HL-60 (cell line): ENCODE measurements around the gene ARHGEF1.

Source experiments
- DNase-seq, 2 experiments: peaks; one replicate each; pipeline ENCODE4 v3.0.0-alpha.2; 2010 to 2020; ENCODE audit warnings: low read depth in 1 of 2, low spot score in 1 of 2
- H3K27ac ChIP-seq: fragments of 250-450 bp; sonication (Bioruptor Pico); replicated peaks from 2 replicates; pipeline ENCODE4 v1.5.1; 2020; ENCODE audit warnings: mild to moderate bottlenecking, moderate library complexity
- H3K27me3 ChIP-seq: fragments of 250-450 bp; sonication (Bioruptor Pico); 2 replicates; pipeline ENCODE4 v1.5.1; 2021; ENCODE audit warnings: mild to moderate bottlenecking, moderate library complexity; ENCODE audit not compliant: insufficient read depth, poor library complexity, severe bottlenecking
- H3K4me3 ChIP-seq: replicated peaks from 2 replicates; pipeline ENCODE4 v1.5.1; 2011; ENCODE audit warnings: mild to moderate bottlenecking, control low read depth, low read length; ENCODE audit not compliant: insufficient read depth
- GABPA ChIP-seq: IDR thresholded peaks from 2 replicates; pipeline ENCODE4 v1.6.1; 2012; ENCODE audit warnings: low read depth
- POLR2AphosphoS5 ChIP-seq: IDR thresholded peaks from 2 replicates; pipeline ENCODE4 v1.6.1; 2012; ENCODE audit warnings: low read depth
- SPI1 ChIP-seq: IDR thresholded peaks from 2 replicates; pipeline ENCODE4 v1.6.1; 2012; ENCODE audit warnings: low read depth, mild to moderate bottlenecking, borderline replicate concordance
- TF ChIP-seq, protein P1 (sequence below): IDR thresholded peaks from 2 replicates; pipeline ENCODE4 v1.6.1; 2012; ENCODE audit warnings: low read depth; ENCODE audit not compliant: insufficient replicate concordance
- TF ChIP-seq, protein P2 (sequence below): IDR thresholded peaks from one replicate; pipeline ENCODE4 v1.5.1; 2011; ENCODE audit warnings: low read length, control low read depth, inconsistent platforms; ENCODE audit not compliant: insufficient read depth

Gene ARHGEF1

DNA sequence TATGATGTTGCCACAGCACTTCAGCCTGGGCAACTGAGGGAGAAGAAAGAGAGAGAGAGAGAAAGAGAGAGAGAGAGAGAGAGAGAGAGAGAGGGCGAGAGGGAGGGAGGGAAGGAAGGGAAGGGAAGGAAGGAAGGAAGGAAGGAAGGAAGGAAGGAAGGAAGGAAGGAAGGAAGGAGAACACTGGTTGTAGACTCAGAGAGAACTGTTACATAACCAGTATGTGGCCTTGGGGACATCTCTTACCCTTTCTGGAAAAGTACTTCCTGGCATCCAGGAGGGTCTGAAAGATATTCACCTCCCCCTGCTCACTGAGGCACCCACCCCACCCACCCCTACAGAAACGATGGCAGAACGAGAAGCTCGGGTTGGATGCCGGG, 2.7 kb upstream of the ARHGEF1 start:
- TF ChIP-seq POLR2AphosphoS5, result no peak
- no peak for TF ChIP-seq SPI1
- TF ChIP-seq GABPA, result no peak
- TF ChIP-seq, protein P1, sequence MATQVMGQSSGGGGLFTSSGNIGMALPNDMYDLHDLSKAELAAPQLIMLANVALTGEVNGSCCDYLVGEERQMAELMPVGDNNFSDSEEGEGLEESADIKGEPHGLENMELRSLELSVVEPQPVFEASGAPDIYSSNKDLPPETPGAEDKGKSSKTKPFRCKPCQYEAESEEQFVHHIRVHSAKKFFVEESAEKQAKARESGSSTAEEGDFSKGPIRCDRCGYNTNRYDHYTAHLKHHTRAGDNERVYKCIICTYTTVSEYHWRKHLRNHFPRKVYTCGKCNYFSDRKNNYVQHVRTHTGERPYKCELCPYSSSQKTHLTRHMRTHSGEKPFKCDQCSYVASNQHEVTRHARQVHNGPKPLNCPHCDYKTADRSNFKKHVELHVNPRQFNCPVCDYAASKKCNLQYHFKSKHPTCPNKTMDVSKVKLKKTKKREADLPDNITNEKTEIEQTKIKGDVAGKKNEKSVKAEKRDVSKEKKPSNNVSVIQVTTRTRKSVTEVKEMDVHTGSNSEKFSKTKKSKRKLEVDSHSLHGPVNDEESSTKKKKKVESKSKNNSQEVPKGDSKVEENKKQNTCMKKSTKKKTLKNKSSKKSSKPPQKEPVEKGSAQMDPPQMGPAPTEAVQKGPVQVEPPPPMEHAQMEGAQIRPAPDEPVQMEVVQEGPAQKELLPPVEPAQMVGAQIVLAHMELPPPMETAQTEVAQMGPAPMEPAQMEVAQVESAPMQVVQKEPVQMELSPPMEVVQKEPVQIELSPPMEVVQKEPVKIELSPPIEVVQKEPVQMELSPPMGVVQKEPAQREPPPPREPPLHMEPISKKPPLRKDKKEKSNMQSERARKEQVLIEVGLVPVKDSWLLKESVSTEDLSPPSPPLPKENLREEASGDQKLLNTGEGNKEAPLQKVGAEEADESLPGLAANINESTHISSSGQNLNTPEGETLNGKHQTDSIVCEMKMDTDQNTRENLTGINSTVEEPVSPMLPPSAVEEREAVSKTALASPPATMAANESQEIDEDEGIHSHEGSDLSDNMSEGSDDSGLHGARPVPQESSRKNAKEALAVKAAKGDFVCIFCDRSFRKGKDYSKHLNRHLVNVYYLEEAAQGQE, result no peak
- TF ChIP-seq, protein P2, sequence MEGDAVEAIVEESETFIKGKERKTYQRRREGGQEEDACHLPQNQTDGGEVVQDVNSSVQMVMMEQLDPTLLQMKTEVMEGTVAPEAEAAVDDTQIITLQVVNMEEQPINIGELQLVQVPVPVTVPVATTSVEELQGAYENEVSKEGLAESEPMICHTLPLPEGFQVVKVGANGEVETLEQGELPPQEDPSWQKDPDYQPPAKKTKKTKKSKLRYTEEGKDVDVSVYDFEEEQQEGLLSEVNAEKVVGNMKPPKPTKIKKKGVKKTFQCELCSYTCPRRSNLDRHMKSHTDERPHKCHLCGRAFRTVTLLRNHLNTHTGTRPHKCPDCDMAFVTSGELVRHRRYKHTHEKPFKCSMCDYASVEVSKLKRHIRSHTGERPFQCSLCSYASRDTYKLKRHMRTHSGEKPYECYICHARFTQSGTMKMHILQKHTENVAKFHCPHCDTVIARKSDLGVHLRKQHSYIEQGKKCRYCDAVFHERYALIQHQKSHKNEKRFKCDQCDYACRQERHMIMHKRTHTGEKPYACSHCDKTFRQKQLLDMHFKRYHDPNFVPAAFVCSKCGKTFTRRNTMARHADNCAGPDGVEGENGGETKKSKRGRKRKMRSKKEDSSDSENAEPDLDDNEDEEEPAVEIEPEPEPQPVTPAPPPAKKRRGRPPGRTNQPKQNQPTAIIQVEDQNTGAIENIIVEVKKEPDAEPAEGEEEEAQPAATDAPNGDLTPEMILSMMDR, result no peak
- Histone ChIP-seq H3K27ac (no peak overlapping the region), H3K4me3 (no peak overlapping the region), H3K27me3 (no peaks in the 10 kb centered on the region)
- no peak for DNase-seq

DNA sequence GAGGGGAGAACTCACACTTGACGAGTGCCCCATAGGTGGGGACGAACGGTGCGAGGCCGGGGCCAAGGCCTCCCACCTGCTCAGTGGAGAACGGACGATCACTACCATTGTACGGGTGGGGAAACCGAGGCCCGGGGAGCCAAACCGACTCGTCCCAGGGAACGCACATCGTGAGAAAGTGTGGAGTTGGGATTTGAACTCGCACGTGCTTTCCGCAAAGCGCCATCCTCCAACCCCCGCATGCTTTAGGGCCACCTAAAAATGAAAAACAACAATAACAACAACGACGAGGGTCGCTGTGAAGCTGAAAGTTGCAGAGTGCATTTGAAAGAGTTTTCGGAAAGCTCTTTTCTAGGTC, 458 bp downstream of the ARHGEF1 start:
- Histone ChIP-seq H3K27me3 (no peaks in the 10 kb centered on the region), H3K27ac (peak overlapping the region; percentile 85), H3K4me3 (peak overlapping the region; percentile 85)
- no peak for TF ChIP-seq SPI1
- TF ChIP-seq, protein P1, result peak; percentile 20
- TF ChIP-seq, protein P2, result no peak
- no peak for TF ChIP-seq POLR2AphosphoS5
- no peak for TF ChIP-seq GABPA
- DNase-seq, result no peak

DNA sequence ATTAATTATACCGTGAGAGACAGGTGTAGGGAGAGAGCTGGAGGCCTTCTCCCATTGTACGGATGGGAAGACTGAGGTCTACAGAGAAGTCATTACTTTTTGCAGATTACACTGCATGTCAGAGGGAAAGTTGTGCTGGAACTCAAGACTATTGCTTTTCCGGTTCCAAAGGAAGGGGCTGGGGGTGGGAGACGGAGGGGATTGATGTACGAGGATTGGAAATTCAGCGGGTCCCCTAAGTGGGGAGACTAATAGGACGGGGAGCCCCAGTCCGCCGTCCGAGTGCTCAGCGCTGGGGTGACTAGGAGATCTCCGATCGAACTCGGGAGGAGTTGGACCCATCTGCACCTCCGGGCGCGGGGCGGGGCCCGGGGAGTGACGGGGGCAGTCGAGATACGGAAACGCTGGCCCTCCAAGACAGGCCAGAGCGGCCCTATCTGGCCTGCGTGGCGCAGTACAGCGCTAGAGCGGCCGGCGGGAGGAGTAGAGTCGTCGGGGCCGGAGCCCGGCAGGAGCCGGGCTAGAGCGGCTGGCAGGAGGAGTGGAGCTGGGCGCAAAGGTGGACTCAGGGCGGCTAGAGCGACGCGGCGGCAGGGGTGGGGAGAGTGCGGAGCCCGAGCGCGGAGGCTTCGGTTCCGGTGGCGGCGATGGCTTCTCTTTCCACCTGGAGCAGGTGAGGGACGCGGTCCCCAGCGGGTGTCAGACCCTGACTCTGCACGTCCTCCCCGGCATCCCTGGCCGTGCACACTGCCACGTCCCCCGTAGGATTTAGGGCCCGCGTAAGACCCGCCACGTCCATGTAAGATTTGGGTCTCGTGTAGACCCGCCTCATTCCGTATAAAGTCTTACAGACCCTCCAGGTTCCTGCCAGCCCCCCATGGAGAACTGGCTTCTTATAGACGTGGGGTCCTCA, 1.1 kb downstream of the ARHGEF1 start:
- DNase-seq, result peak; percentile 96 to 97
- H3K27me3 ChIP-seq, result no peaks in the 10 kb centered on the region
- TF ChIP-seq SPI1 (peak; percentile 2; the same call in 1 of the 2 replicates), POLR2AphosphoS5 (peak; percentile 62), GABPA (no peak)
- TF ChIP-seq, protein P2, result no peak
- TF ChIP-seq, protein P1, result peak; percentile 48
- peak overlapping the region; percentile 85 for H3K27ac ChIP-seq
- peak overlapping the region; percentile 85 for H3K4me3 ChIP-seq
